Suprapubic skin (tissue), 4 donors: Measurements from ENCODE around the gene NGLY1. TPM values are rescaled to one million over a fixed set of nuclear protein-coding genes. Genes with fewer than 3 reads are reported as not detected.

Experiments used
- DNase-seq, 2 donors: peaks; one replicate each; pipeline ENCODE4 v3.0.0-alpha.2; 2019; ENCODE audit warnings: low spot score in 2 of 2
- H3K27ac ChIP-seq: fragments of 200-600 bp; sonication (generic); one replicate; pipeline ENCODE4 v1.5.1; 2019
- H3K27me3 ChIP-seq: fragments of 200-600 bp; sonication (generic); one replicate; pipeline ENCODE4 v1.5.1; 2019
- H3K36me3 ChIP-seq: fragments of 200-600 bp; sonication (generic); one replicate; pipeline ENCODE4 v1.5.1; 2019
- H3K4me1 ChIP-seq: fragments of 200-600 bp; sonication (generic); one replicate; pipeline ENCODE4 v1.5.1; 2019
- H3K4me3 ChIP-seq: fragments of 200-600 bp; sonication (generic); one replicate; pipeline ENCODE4 v1.5.1; 2019; ENCODE audit warnings: mild to moderate bottlenecking
- H3K9me3 ChIP-seq: fragments of 200-600 bp; sonication (generic); one replicate; pipeline ENCODE4 v1.5.1; 2019
- EP300 ChIP-seq: sonication (generic); formaldehyde crosslinking; IDR thresholded peaks from one replicate; pipeline ENCODE4 v1.6.1; 2017; ENCODE audit warnings: antibody characterized with exemption
- POLR2A ChIP-seq, 2 donors: fragments of 450-650 bp; IDR thresholded peaks; one replicate each; pipeline ENCODE4 v1.6.1; 2017; ENCODE audit warnings: antibody characterized with exemption in 2 of 2, mild to moderate bottlenecking in 2 of 2, moderate library complexity in 2 of 2
- POLR2AphosphoS5 ChIP-seq, 3 donors: sonication (generic); formaldehyde crosslinking; IDR thresholded peaks; one replicate each; pipeline ENCODE4 v1.6.1; 2017; ENCODE audit warnings: antibody characterized with exemption in 3 of 3
- WGBS: methylation state at CpG from one replicate; pipeline ENCODE4 v1.1.5; 2018; 5-methylcytosine and 5-hydroxymethylcytosine counted together
- total RNA-seq, 4 donors: library from RNA; depleted of rRNA; stranded (reverse); fragments of >200 nt; gene quantifications; one replicate each; pipeline ENCODE4 v1.1.0, GENCODE V29; 2016
- TF ChIP-seq, protein P1 (sequence below), 2 donors: fragments of 200-600 bp in 1 of 2; fragments of 450-650 bp in 1 of 2; sonication (generic) in 1 of 2; IDR thresholded peaks; one replicate each; pipeline ENCODE4 v1.5.1; 2016 to 2019; ENCODE audit warnings: antibody characterized with exemption in 2 of 2, mild to moderate bottlenecking in 1 of 2, moderate library complexity in 1 of 2

The NGLY1 gene
- total RNA-seq, 4 donors from 2014 or later, result 20.1 to 42.5 (median 23.8) TPM

DNA sequence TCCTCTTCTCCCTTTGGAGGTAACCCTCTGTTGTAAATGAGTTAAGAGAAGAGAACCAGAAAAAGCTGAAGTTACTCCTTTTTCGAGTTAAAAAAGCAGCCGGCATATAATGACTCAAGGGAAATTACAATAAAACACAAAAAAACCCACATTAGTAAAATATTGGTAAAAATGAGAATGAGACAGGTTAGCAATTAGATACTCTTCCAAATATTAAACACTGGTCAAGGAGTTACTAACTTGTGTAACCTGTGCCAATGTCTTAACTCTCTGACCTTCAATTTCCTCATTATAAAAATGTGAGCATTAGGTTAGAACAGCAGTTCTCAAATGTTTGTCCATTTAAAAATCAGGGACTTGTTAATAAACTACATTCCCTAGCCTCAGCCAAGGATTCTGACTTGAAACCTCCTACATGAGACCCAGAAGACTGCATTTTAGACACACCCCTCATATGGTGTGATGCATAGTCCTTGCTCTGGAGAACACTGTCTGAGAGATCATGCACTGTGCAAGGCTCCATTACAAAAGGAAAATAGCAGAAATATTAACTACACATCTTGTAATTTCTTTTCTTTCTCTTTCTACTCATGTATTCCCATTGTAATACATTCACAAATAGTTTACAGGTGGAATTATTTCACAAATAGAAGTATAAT is 75.8 kb downstream of the NGLY1 start:
- 73% methylated on average over 2 of the region's 2 CpGs for WGBS
- H3K4me3 ChIP-seq, result no peak overlapping the region
- no peak for TF ChIP-seq POLR2A (IDR thresholded peaks at IDR 0.05)
- TF ChIP-seq POLR2AphosphoS5 (IDR thresholded peaks at IDR 0.05), result no peak
- TF ChIP-seq EP300, result no peak
- TF ChIP-seq, protein P1, sequence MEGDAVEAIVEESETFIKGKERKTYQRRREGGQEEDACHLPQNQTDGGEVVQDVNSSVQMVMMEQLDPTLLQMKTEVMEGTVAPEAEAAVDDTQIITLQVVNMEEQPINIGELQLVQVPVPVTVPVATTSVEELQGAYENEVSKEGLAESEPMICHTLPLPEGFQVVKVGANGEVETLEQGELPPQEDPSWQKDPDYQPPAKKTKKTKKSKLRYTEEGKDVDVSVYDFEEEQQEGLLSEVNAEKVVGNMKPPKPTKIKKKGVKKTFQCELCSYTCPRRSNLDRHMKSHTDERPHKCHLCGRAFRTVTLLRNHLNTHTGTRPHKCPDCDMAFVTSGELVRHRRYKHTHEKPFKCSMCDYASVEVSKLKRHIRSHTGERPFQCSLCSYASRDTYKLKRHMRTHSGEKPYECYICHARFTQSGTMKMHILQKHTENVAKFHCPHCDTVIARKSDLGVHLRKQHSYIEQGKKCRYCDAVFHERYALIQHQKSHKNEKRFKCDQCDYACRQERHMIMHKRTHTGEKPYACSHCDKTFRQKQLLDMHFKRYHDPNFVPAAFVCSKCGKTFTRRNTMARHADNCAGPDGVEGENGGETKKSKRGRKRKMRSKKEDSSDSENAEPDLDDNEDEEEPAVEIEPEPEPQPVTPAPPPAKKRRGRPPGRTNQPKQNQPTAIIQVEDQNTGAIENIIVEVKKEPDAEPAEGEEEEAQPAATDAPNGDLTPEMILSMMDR (IDR thresholded peaks at IDR 0.05), result no peak
- no peak for DNase-seq
- no peaks in the 10 kb centered on the region for H3K36me3 ChIP-seq
- H3K9me3 ChIP-seq, result no peaks in the 10 kb centered on the region
- H3K27ac ChIP-seq, result no peak overlapping the region
- no peaks in the 10 kb centered on the region for H3K4me1 ChIP-seq
- H3K27me3 ChIP-seq, result no peaks in the 10 kb centered on the region

DNA sequence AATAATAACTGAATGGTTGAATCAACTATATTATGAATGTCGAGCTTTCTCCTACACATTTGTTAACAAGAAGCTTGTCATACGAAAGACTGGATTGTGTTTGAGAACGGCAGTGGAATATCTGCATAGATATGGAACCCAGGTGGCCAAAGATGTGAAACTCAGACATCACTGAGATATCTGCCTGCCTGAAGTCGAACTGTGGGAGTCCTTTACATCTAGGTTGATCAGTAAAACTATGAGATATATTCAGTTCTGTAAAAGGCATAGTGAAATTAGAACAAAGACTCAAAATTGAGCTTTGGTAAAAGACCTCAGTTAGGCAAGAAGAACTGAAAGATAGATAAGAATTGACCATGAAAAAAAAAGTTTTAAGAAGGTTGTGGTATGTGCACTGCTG is 77.0 kb downstream of the NGLY1 start:
- DNase-seq, result no peak
- Histone ChIP-seq H3K36me3 (no peaks in the 10 kb centered on the region), H3K4me3 (no peak overlapping the region), H3K4me1 (no peaks in the 10 kb centered on the region), H3K27ac (no peak overlapping the region), H3K27me3 (no peaks in the 10 kb centered on the region), H3K9me3 (no peaks in the 10 kb centered on the region)
- TF ChIP-seq, protein P1 (IDR thresholded peaks at IDR 0.05), result no peak
- TF ChIP-seq POLR2A (IDR thresholded peaks at IDR 0.05), result no peak
- TF ChIP-seq EP300, result no peak
- TF ChIP-seq POLR2AphosphoS5 (IDR thresholded peaks at IDR 0.05), result no peak
- 80% methylated on average over 4 of the region's 4 CpGs for WGBS

DNA sequence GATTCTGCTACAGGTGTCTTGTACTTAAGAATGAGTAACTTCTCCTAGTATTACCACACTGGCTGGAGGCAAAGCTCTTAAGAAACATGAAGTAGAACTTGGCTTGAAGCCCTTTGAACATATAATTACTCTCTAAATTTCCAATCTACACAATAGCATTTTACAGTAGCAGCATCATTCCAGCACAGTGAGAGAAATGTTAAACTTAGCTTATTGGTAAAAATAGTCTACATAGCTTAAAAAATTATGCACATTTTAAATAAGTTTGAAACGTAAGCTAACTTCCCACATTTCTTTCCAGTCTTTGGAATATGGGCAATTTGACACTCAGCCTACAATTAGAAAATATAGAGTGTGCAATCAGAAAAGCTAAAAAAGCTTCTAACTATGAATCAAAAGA is 85.7 kb downstream of the NGLY1 start:
- WGBS, result 27% methylated on average over 1 of the region's 1 CpG
- H3K9me3 ChIP-seq, result no peaks in the 10 kb centered on the region
- H3K36me3 ChIP-seq, result no peaks in the 10 kb centered on the region
- no peaks in the 10 kb centered on the region for H3K27me3 ChIP-seq
- no peak overlapping the region for H3K27ac ChIP-seq
- TF ChIP-seq, protein P1 (IDR thresholded peaks at IDR 0.05), result no peak
- TF ChIP-seq POLR2AphosphoS5 (IDR thresholded peaks at IDR 0.05) (no peak), POLR2A (IDR thresholded peaks at IDR 0.05) (no peak), EP300 (no peak)
- no peaks in the 10 kb centered on the region for H3K4me1 ChIP-seq
- no peak overlapping the region for H3K4me3 ChIP-seq
- no peak for DNase-seq

DNA sequence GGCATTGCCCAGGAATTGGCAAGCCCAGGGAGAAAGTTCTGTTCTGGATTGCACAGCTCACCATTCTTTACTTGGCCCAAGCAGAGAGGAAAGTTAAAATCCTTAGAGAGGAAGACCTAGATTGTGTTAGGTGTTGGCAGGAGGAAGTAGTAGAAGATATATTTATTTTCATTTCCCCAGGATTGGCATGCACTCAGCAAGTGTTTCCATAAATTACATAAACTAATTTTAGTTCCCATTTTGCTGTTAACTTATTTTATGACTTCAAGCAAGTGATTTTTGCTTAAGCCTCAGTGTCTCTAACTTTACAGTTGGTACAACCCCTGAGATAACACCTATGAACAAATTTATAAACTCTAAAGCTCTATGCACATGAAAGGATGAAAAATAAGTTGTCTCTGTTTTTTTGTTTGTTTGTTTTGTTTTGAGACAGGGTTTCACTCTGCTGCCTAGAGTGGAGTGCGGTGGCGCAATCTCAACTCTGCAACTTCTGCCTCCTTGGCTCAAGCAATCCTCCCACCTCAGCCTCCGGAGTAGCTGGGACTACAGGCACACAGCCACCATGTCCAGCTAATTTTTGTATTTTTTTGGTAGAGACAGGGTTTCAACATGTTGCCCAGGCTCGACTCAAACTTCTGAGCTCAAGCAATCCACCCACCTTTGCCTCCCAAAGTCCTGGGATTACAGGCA is 87.4 kb downstream of the NGLY1 start:
- TF ChIP-seq, protein P1 (IDR thresholded peaks at IDR 0.05), result no peak
- TF ChIP-seq POLR2AphosphoS5 (IDR thresholded peaks at IDR 0.05), result no peak
- no peak for TF ChIP-seq EP300
- no peak for TF ChIP-seq POLR2A (IDR thresholded peaks at IDR 0.05)
- no peak overlapping the region for H3K27ac ChIP-seq
- H3K36me3 ChIP-seq, result no peaks in the 10 kb centered on the region
- no peaks in the 10 kb centered on the region for H3K27me3 ChIP-seq
- no peaks in the 10 kb centered on the region for H3K9me3 ChIP-seq
- H3K4me3 ChIP-seq, result no peak overlapping the region
- whole genome bisulfite sequencing, result 86% methylated on average over 4 of the region's 4 CpGs
- no peak for DNase-seq
- H3K4me1 ChIP-seq, result peaks cover 4% of the 10 kb centered on the region

DNA sequence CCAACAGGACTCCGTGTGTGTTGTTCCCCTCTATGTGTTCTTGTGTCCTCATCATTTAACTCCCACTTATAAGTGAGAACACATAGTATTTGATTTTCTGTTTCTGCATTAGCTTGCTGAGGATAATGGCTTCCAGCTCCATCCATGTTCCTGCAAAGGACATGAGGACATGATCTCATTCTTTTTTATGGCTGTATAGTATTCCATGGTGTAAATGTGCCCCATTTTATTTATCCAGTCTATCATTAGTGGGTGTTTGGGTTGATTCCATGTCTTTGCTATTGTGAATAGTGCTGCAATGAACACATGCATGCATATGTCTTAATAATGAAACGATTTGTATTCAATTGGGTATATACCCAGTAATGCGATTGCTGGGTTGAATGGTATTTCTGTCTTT is 90.0 kb downstream of the NGLY1 start:
- Histone ChIP-seq H3K27me3 (no peaks in the 10 kb centered on the region), H3K36me3 (no peaks in the 10 kb centered on the region), H3K27ac (no peak overlapping the region), H3K9me3 (no peaks in the 10 kb centered on the region), H3K4me1 (peaks cover 8% of the 10 kb centered on the region), H3K4me3 (no peak overlapping the region)
- DNase-seq, result no peak
- WGBS, result 61% methylated on average over 3 of the region's 3 CpGs
- TF ChIP-seq POLR2AphosphoS5 (IDR thresholded peaks at IDR 0.05) (no peak), EP300 (no peak), POLR2A (IDR thresholded peaks at IDR 0.05) (no peak)
- TF ChIP-seq, protein P1 (IDR thresholded peaks at IDR 0.05), result no peak
